ENCODE results near the gene MEIOSIN. TPM values are rescaled to one million over a fixed set of nuclear protein-coding genes. Genes with fewer than 3 reads are reported as not detected.

MEIOSIN gene
- total and polyA plus RNA-seq, 9 of the 15 experiments (the other 6 are each of a cell fraction or from before 2014, with no cell fraction given) = 0.06 to 2.0 (median 0.76) TPM

DNA sequence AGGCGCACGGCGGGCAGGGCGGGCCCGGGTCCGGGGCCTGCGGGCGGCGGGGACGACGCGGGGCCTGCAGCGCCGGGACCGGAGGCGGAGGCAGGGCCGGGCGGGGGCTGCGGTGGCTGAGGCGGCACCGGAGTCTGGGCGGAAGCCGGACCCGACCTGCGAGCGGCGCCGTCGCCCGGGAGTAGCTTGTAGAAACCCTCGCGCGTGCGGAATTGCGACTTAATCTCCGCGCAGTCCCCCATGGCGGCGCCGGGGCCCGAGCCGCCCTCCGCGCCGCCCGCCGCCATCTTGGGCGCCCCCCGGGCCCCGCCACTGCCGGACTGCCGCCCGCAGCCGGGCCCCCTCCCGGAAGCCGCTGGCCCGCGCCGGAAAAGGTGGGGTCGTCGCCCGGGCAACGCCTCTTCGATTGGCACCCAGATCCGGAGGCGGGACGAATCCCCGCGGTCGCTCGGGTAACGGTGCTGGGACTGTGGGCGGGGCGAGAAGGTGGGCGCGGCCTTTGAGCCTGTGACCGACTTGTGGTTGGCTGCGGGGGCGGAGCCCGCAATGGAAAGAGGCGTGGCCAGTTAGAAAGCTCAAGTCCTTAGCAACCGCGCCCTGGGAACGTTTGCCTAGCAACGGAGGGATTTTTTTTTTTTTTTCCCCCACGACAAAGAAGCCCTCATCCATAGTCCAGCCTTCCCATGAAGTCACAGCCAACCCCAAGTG is 59.4 kb downstream of the MEIOSIN start, which contains the start of gene DMWD:
Gene DMWD (minus strand): TSS at position 376 of the 708 bp plus-strand sequence. CDS start 89 bp downstream, at position 287.
- intact Hi-C loops (cut with micrococcal nuclease) = no loop called here
- Histone ChIP-seq H3K4me3 (peak within 1 kb of the TSS; percentile 95), H3K4me1 (replicated peaks in 1 of 2; ENCODE audit: control insufficient read depth in 2 of 2, insufficient read depth in 2 of 2, low read length in 2 of 2) (peaks cover 19 to 27% of the 10 kb centered on the region in 2 experiments), H3K9me1 (ENCODE audit: control insufficient read depth, insufficient read depth, low read length) (peaks cover 4% of the 10 kb centered on the region), H3K36me3 (ENCODE audit: control insufficient read depth, insufficient read depth, low read length) (peaks cover 31% of the 10 kb centered on the region; the same call in 2 of the 3 replicates), H3K27ac (ENCODE audit: extremely low read depth, low read depth, low read length) (peak within 1 kb of the TSS; percentile 83), H3K79me2 (ENCODE audit: control insufficient read depth, insufficient read depth, low read length) (peaks cover 19% of the 10 kb centered on the region), H3K9me3 (replicated peaks; ENCODE audit: control insufficient read depth, insufficient read depth, low read depth, low read length) (no peaks in the 10 kb centered on the region), H3K27me3 (ENCODE audit: control insufficient read depth in 2 of 2, insufficient read depth in 2 of 2, low read length in 2 of 2) (no peaks in the 10 kb centered on the region), H2AFZ (ENCODE audit: low read depth, low read length) (peak within 1 kb of the TSS; percentile 93), H3K4me2 (ENCODE audit: insufficient read depth, low read length) (peak within 1 kb of the TSS; percentile 86), H3K9ac (ENCODE audit: insufficient read depth in 1 of 2, low read depth in 2 of 2, low read length in 2 of 2) (peak within 1 kb of the TSS; percentile 77 to 99), H4K20me1 (replicated peaks; ENCODE audit: control insufficient read depth, insufficient read depth, low read length) (peaks cover 3% of the 10 kb centered on the region)
- POLR2A ChIA-PET = interaction anchor here (0.6 to 1.8 kb wide), 9 partner anchors 10 to 1367 kb away, joined by 3 to 9 read pairs (median 5); partner anchors contain the start of gene DMPK
- FAIRE-seq (peak; percentile 99), DNase-seq (ENCODE audit: extremely low read depth in 1 of 4, low spot score in 3 of 4) (peak; percentile 95 to 100 (median 98)), ATAC-seq (peak; percentile 98)
- BruUV-seq (replicated peaks) = no TSS peak
- CTCF ChIA-PET (ENCODE audit: low intra/inter-chr PET ratio) = no interaction called here
- in situ Hi-C loops (cut with MboI) = no loop called here
- WGBS (ENCODE audit: insufficient coverage, low coverage, missing lambda C conversion rate) = 1% methylated on average over 38 of the region's 86 CpGs
- TF ChIP-seq MEIS2 (IDR thresholded peaks at IDR 0.05; ENCODE audit: partially characterized antibody) (no peak), ZNF140 (CRISPR knock-in tag; IDR thresholded peaks at IDR 0.05) (no peak), BMI1 (IDR thresholded peaks at IDR 0.05; ENCODE audit: low read length) (peak; percentile 98), ZFP36 (IDR thresholded peaks at IDR 0.05; ENCODE audit: low read depth, low read length, partially characterized antibody) (no peak), HMGN3 (IDR thresholded peaks at IDR 0.05; ENCODE audit: borderline replicate concordance, extremely low read depth, insufficient read length, low read depth, low read length) (peak; percentile 79), MXI1 (IDR thresholded peaks at IDR 0.05; ENCODE audit: low read depth, low read length) (peak; percentile 97), MCM2 (IDR thresholded peaks at IDR 0.05; ENCODE audit: low read depth) (no peak), SAFB (IDR thresholded peaks at IDR 0.05; ENCODE audit: borderline replicate concordance, low read depth, low read length) (no peak), SMARCE1 (IDR thresholded peaks at IDR 0.05) (no peak), TBL1XR1 (IDR thresholded peaks at IDR 0.05; ENCODE audit: low read length in 2 of 2) (no peak), CBX3 (IDR thresholded peaks at IDR 0.05; ENCODE audit: borderline replicate concordance in 1 of 2, low read length in 2 of 2) (no peak), ASH1L (IDR thresholded peaks at IDR 0.05; ENCODE audit: borderline replicate concordance, low read depth, partially characterized antibody) (no peak), NONO (IDR thresholded peaks at IDR 0.05; ENCODE audit: low read depth in 2 of 2, low read length in 1 of 2) (peak in 1 of 2 experiments; percentile 89; a peak in 2 of 4 replicates), EGR1 (conservative IDR thresholded peaks at IDR 0.05) (peak; percentile 96), ZKSCAN1 (IDR thresholded peaks at IDR 0.05; ENCODE audit: low read depth, low read length) (no peak), MCM3 (IDR thresholded peaks at IDR 0.05) (no peak), ELF2 (CRISPR knock-in tag; IDR thresholded peaks at IDR 0.05) (no peak), POLR3A (IDR thresholded peaks at IDR 0.05; ENCODE audit: borderline replicate concordance, extremely low read depth, insufficient read depth, insufficient read length) (no peak), ZNF24 (IDR thresholded peaks at IDR 0.05) (peak; percentile 37; the same call in 1 of the 2 replicates)
- TF ChIP-seq, protein P1, sequence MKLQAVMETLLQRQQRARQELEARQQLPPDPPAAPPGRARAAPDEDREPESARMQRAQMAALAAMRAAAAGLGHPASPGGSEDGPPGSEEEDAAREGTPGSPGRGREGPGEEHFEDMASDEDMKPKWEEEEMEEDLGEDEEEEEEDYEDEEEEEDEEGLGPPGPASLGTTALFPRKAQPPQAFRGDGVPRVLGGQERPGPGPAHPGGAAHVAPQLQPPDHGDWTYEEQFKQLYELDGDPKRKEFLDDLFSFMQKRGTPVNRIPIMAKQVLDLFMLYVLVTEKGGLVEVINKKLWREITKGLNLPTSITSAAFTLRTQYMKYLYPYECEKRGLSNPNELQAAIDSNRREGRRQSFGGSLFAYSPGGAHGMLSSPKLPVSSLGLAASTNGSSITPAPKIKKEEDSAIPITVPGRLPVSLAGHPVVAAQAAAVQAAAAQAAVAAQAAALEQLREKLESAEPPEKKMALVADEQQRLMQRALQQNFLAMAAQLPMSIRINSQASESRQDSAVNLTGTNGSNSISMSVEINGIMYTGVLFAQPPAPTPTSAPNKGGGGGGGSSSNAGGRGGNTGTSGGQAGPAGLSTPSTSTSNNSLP (IDR thresholded peaks at IDR 0.05; ENCODE audit: borderline replicate concordance, low read depth, low read length) = no peak
- TF ChIP-seq, protein P2, sequence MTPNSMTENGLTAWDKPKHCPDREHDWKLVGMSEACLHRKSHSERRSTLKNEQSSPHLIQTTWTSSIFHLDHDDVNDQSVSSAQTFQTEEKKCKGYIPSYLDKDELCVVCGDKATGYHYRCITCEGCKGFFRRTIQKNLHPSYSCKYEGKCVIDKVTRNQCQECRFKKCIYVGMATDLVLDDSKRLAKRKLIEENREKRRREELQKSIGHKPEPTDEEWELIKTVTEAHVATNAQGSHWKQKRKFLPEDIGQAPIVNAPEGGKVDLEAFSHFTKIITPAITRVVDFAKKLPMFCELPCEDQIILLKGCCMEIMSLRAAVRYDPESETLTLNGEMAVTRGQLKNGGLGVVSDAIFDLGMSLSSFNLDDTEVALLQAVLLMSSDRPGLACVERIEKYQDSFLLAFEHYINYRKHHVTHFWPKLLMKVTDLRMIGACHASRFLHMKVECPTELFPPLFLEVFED (CRISPR knock-in tag; conservative IDR thresholded peaks at IDR 0.05) = no peak
